C4-2B (cell line): ENCODE measurements around the gene PRSS56.

Source experiments
- CTCF ChIP-seq: fragments of 450-650 bp; conservative IDR thresholded peaks from 2 replicates; pipeline ENCODE4 v1.5.1; 2017; ENCODE audit warnings: mild to moderate bottlenecking
- ZFX ChIP-seq: fragments of 450-650 bp; IDR thresholded peaks from 2 replicates; pipeline ENCODE4 v1.6.1; 2017

DNA sequence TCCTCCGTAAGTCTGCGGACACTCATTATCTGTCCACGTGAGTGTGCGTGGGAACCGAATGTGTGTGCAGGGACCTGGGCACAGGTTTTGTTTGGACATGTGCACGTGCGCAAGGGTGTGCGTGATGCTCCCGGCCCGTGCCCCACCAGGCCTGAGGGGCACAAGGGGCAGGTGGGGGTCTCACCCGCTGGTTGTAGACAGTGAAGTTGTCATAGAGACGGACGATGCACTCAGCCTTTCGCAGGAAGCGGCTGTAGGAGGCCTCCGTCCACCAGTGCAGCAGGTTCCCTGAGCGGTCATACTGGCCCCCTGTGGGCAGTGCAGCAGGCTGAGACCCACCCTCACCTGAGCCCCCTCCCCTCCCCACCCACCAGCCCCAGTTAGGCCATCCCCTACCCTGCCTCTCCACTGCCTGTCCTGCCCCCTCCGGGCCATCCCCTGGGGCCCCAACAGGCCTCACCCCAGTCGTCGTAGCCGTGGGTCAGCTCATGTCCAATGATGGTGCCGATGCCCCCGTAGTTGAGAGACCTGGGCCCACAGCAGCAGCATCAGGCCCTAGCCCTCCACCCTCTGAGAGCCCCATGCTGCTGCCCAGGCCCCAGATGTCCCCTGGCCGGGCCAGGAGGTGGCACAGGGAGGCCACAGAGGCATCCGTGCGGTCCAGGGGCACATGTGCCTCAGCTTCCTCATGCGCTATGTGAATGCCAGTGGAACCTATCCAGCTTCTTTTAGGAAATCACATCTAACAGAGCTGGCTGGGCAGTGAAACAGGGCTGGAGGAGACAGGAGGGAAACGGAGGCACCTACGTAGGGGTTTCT, 38.7 kb upstream of the PRSS56 start:
- TF ChIP-seq CTCF (no peak), ZFX (no peak)
